ENCODE data around the gene SLC16A9.
"Not testable (repeated sequence)": the region's sequence is repeated elsewhere in the genome, so short reads cannot be mapped to it uniquely, and the experiment has no call there.

SLC16A9 gene

DNA sequence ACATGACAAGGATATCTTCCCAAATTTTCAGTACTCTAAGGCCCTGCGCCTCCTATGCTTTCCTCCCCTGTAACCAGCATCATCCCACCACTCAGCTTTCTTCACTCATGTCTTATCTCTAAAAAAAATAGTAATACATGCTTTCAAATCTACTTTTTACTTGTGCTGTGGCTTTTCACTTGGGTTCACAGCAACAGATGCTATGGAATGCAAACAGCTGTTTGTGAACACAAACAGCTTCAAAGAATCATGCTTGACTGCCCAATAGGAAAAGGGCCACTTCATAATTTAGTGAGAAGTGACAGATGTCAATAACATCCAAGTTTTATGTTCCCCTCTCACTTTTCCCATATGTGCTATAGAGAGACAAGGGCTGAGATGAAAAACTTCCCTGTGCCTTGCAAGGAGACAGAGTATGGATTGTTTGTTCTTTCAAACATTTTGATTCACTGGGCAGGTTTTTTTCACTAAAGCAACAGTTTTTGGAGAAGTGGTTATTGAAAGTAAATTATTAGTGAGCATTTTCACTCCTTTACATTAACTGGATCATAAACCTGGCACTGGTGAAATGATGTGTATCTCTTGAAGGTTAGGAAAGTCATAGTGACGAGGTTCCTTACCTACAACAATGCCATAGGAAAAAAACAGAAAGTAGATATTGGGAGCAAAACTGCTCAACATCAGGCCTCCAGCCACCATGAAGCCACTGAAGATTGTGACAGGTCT lies 37.3 kb downstream of the SLC16A9 start:
- DNase-seq: no peak

DNA sequence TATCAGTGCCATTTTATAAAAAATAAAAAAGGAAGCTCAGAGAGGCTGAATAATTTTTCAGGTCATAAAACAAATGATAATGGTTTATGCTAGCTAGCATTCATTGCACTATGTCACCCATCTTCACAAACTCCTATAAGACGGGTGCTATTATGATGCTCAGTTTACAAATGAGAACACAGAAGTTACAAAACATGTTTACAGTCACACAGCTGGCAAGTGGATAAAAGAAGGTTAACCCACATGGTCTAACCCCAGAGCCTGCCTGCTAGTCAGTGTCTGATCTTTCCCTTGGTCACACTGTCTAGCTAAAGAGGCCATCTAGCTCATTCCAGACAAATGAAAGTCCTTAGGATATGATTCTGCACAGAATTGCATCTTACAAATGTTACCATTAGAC lies 39.4 kb downstream of the SLC16A9 start:
- DNase-seq: no peak

DNA sequence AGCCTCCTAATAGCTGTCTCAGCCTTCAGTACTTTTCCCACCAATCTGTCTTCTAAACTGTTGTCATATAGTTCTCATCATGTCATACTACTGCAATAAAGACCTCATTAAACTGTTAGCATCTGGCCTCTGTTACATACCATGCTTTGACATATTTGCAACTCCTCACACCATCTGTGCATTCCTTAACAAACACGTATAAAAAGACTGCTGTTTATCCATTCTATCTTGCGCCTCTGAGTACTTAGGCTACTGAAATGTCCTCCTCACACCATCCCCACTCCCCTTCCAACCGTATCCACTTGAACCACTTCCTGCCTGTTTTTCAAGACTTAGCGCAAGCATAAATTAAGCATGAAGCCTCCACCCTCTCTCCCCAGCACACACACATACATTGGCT lies 41.6 kb downstream of the SLC16A9 start:
- no peak for DNase-seq

DNA sequence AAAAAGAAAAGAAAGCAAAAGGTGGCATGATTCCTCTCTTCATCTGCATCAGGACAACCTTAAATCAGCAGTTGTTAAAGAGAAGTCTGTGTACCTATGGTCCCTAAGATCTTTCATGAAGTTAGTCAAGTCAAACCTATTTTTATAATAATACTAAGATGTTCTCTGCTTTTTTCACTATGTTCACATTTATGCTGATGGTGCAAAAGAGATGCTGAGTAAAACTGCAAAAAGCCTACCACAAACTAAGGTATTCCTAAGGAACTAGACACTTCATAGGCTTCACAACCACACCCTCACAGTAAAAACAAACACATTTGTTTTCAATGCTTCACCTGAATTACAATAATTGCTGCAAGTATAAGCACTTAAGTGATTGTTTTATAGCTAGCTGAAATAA lies 43.3 kb downstream of the SLC16A9 start:
- no peak for DNase-seq

DNA sequence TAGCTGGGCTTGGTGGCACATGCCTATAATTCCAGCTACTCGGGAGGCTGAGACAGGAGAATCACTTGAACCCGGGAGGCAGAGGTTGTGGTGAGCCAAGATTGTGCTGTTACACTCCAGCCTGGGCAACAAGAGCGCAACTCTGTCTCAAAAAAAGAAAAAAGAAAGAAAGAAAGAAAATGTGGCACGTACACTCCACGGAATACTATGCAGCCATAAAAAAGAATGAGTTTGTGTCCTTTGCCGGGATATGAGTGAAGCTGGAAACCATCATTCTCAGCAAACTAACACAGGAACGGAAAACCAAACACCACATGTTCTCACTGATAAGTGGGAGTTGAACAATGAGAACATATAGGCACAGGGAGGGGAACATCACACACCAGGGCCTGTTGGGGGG lies 46.4 kb downstream of the SLC16A9 start:
- not testable (repeated sequence) for DNase-seq

DNA sequence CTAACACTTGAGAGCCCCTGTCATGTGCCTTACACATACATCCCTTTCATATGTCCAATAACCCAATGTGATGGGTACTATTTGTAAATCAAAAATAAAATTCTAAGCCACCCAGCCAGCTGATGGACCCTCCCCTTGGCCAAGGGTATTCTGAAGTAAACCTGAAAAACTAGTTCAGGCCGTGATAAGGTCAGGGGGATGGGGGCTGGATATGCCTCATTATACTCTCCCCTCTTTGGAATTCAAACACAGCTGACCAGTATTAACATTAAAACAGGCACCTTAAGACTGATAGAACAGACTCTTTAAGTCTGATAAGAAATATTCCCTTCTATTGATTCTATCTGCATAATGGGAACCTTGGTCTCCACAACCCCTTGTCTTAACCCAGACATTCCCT lies 51.9 kb downstream of the SLC16A9 start:
- no peak for DNase-seq

DNA sequence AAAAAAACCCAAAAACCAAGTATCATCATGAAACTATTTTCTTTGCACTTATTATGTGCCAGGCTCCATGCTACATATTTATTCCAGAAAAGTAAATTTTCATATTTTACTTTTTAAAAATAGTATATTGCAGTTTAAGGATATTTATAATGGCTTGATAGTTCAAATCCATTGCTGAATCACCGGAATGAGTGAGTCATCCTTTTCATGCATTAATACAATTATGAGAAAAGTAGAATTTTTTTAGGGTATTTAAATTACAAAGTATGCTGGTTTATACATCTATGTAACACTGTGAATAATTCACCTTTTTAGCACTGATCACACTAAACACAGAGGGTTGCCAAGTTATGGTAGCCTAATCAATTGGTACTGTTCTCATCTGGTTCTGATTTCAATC lies 54.3 kb downstream of the SLC16A9 start:
- no peak for DNase-seq

DNA sequence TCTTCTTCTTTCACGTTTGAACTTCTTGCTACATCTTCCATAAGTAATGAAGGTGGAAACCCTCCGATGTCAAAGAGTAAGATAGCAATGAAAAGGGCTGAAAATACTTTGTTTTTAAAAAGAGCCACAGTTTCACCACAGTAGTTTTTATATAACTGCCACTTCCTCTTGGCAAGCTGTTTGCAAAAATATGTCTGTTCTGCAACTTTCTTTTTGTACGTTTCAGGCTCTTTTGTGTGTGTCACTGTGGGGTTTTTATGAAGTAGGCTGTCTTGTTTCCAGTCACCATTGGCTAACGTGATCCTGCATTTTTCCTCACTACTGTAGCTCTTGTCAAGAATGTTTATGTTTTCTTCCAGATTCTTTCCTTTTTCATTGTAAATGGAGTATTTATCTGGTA lies 55.6 kb downstream of the SLC16A9 start:
- no peak for DNase-seq

DNA sequence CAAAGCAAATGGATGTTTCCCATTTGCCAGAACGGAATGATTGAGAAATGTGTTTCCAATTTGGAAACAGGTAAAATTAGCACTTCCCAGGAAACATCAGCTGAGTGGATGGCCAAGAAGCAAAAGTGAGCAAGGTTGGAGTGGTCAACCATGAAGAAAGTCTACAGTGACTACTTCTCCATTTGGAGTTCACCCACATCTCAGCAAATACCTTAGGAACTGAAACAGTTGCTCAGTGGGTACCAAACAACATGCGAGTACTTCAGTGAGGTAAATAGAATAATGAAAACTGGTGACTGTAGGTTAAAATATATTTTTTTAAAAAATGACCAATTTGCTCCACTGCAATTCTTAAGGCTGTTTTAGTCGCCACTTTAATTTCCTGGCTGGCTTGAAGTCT lies 57.7 kb downstream of the SLC16A9 start:
- no peak for DNase-seq

DNA sequence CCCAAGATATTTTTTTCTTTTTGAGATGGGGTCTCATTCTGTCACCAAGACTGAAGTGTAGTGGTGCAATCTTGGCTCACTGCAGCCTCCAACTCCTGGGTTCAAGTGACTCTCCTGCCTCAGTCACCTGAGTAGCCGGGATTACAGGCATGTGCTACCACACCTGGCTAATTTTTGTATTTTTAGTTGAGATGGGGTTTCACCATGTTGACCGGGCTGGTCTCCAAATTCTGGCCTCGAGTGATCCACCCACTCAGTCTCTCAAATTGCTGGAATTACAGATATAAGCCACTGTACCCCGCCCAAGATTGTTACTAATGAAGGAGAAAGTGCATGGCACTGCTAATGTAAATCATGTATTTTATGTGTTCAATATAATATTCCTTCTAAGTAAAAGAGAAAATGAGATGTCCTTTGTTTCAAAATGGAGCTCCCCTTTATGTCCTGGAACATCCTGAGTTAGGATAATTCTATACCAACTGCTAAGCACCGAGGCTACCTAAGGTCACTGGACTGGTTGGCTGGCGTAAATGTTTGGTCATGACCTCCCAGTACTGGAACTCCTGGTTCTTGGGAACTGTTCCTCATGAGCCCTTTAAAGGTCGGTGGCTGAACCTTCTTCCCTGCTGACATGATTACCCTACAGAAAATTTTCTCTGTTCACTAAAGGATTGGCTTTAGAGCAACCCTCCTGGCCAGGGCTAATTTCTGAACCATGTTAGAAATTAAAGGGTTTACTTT lies 59.9 kb downstream of the SLC16A9 start:
- DNase-seq: no peak

DNA sequence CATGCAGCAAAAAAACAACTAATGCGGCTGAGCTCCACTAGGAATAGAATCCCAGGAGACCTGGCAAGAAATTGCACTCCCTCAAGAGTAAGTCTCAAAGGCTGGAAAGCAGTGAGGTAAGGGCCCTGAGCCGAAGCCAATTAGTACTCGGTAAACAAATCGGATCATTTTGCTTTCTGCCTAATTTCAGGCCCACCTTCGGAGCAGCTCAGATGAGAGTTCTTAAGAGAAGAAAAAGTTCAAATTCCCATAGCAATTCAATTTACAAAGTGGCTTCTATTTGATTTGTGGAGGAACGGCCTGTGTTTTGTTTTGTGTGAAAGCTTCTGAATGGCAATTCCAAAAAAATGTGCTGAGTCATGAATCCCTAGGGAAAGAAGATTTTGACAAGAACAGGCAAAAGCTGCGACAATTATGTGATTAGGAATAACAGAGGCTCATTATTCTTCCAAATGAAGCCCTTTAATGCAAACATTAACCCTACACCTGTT lies 60.9 kb downstream of the SLC16A9 start:
- DNase-seq: no peak

DNA sequence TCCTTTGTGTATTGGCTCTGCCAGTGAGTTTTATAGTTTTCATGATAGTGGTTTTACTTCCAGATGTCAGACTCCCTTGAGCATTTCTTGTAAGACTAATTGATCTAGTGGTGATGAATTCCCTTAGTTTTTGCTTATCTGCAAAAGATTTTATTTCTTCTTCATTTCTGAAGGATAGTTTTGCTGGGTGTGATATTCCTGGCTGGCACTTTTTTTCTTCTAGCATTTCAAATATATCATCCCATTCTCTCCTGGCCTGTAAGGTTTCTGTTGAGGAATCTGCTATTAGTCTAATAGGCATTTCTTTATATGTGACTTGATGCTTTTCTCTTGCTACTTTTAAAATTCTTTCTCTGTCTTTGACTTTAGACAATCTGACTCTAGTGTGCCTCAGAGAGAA lies 64.8 kb downstream of the SLC16A9 start:
- DNase-seq: no peak

DNA sequence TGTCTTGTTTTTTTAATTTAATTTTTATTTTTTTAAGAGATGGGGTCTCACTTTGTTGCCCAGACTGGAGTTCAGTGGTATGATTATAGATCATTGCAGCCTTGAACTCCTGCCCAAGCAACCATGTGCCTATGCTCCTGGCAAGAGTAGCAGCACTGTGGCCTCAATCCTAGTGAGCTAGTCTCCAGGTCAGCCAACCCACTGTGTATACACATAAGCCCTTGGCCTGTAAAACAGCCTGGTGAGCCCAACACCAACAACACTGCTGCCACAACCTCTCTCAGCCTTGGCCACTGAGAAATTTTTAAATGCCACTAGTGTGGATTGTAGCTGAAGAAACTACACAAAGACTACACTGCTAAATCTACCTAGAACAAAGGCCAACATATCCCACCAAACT lies 68.0 kb downstream of the SLC16A9 start:
- not testable (repeated sequence) for DNase-seq

DNA sequence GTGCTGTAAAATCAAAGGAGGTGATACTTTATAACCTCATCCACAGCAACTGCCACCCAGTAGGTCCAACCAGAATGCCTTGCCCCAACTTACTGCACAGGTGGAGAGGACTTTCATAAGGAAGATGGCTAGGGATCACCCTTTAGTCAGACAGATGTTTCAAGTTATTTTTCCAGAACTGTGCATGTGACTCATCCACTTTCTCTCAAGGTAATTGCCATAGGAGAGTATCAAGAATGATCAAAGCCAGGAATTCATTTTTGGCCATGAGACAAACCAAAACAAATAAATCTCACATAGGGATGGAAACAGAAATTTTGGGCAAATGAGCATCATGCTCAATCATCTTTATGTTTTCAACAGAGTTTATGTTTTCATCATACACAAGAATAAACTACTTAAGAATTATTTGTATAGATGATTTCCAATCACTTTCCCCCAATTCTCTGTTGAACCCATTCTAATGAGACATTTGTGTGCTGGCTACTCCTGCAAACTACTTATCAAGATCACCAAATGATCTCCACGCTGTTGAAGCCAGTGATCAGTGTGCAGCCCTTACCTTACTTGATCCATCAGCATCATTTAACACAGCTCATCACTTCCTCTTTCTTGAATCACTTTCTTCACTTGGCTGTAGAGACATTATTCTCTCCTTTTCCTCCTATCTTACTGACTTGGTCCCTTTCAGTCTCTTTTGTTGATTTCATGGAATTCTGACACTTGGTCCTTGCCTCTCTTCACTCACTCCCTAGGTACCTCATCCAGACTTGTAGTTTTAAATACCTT lies 74.0 kb downstream of the SLC16A9 start:
- no peak for DNase-seq

DNA sequence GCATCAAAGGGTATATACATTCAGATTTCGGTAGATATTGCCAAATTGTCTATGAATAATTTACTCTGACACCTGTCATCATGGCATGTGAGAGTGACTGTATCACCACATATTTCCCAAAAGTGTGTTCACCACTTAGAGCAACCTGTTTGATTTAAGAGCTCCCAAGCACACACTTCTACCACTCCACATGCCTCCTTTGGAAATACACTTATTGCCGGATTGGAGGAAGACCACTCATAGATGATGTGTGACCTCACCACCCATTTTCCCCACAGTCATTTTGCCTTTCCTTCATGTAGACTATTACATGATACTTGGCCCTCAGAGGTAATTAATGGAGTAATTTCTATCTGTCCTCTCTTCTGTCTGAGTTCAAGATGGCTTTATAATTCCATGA lies 75.5 kb downstream of the SLC16A9 start:
- no peak for DNase-seq

DNA sequence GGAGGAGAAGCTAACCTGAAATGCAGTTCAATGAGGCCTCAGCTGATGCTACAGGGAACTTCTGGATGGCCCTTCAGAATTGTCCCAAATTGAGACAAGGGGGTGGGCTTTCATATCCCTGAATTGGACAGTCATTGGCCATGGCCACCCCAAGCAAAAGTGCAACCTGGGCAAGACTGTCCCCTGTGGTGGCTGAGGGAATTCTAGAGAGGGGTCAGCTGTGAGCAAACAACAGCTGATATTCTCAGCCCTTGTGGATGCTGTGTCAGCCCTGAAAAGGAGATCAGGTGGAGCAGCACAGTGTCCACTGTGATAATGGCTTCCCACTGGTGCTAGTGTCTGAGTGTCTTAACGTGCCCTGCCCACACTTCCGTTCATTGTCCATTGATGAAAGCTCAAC lies 76.6 kb downstream of the SLC16A9 start:
- DNase-seq: no peak

DNA sequence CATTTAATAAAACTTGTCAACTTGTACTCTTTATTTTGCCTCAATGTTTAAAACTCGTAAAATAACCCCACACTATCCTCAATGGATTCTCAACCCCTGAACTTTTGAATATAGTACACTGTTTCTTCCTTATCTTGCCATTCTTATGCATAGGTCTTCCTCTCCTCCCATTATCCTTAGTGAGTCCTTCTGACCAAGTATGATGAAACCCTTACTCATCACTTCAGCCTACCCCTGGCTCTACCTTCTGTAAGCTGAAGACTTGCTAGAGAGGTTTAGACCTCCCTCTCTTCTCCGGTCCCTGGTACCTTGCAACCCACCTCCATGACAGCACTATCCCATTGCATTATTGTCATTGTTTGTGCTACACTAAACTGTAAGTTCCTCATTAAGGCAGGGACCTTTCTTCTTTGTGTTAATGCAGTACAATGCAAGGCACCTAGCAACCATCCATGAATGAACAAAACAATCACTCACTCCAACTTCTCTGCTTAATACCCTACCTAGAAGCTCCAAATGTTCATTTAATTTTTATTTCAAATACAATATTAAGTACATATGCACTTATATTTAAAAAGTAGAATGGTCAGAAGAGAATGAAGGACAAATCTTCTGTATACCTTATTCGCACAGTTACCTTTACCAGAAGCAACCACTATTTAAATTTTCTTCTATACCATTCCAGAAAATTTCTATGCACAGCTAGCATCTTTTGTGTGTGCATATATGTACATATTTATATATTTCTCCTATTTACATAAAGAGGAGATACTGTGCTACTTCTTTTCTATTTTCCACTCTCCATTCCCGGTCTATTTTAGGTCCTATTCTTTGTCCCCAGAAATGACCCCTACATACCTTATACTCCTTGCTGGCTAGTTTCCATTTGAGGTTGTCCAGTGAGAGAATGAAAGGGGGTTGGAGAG lies 77.5 kb downstream of the SLC16A9 start:
- DNase-seq: no peak

DNA sequence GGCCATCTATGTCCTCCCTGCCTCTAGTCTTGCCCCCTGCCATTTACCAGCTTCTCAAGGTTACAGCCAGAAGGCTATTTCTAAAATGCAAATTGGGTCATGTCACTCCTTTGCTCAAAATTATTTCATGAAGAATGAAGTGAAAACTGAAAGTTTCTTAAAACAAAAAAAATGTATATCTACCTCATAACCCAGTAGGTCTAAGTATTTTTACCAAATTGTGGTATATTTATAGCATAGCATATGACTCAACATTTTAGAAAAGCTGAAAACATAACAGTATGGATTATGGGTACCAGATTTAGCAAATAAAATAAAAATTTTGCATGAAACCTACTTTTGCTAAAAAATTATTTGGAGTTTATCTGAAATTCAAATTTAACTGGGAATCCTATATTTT lies 78.4 kb downstream of the SLC16A9 start:
- no peak for DNase-seq

DNA sequence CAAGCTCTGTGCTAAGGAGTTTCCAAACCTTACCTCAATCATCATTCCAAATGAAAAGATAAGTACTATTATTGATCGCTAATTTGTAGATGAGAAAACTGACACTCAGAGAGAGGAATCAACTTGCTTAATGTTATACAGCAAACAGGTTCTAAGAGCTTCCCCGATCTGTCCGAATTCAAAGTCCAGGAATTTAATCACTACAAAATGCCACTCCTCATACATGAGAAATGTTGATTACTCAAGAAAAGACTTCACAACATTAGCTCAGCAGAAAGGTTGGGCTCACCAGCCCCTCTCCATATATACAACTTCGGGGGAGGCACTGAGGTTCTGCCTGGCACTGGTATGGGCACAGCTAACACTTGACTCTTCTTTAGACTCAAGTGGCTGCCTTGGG lies 80.7 kb downstream of the SLC16A9 start:
- DNase-seq: no peak

DNA sequence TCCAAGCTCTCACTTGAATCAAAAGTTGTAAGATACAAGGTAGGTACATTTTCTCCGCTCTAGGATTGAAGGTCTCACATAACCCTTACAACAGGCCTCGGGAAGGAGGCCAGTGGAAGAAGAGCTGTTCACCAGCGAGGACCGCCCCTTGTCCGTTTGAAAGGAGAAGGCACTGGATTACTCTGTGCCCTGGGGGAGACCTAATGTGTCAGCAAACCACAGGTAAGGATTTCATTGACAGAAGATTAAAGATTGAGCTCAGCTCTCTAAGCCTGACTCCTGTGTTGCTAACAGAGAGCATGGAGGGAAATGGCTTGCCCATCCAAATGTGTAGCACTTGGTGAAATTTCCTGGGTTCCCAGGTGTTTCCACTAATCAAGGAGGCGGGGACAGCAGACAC lies 81.2 kb downstream of the SLC16A9 start:
- DNase-seq: no peak

DNA sequence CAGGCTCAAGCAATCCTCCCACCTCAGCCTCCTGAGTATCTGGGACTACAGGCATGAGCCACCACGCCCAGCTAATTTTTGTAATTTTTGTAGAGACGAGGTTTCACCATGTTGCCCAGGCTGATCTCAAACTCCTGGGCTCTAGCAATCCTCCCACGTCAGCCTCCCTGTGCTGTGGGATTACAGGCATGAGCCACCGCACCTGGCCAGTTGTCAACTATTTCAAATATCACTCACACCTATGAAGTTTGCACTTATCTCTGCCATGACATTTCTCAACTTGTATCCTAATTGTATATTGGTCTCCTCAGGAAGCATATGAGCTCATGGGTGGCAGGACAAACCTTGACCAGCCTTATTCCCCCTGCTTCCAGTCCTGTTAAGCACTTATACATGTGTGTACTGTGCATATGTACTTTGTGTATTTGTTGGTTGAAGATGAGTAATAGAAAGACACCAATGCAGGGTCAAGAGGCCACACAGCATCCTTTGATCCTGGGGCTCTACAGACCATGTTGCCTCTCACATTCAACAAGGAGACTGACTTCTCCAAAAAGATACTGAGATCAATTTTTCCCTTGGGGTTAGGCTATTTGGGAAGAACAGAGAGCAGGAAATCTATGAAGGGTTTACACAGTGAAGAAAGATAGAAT lies 82.2 kb downstream of the SLC16A9 start:
- DNase-seq: no peak

DNA sequence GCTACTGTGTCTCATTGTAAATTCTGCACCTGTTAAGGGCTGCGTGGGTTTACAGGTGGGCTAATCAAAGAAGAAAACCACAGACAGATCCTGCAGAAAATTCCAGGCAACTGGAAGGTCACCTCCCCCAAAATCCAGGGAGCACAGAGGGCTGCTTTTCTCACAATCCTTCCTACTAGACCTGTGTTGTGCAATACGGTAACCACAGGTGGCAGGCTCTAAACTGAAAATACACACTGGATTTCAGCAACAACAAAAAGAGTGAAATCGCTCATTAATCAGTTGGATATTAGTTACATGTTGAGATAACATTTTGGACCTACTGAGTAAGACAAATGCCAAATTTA lies 83.2 kb downstream of the SLC16A9 start:
- no peak for DNase-seq
